ENCODE data around the gene ADAMTS17.

- no peak for TF ChIP-seq RAD21 (IDR thresholded peaks at IDR 0.05; ENCODE audit: low read depth)
- TF ChIP-seq REST (IDR thresholded peaks at IDR 0.05; ENCODE audit: low read depth): no peak
These were observed 30.6 kb downstream of the ADAMTS17 start for GRCh38 chr15:100311154-100311625.

Data from Ishikawa (cell line).